WTC11 (cell line): ENCODE measurements around the gene CLCN1.

Experiments used
- CTCF ChIP-seq: fragments of 200-600 bp; IDR thresholded peaks from 2 replicates; pipeline ENCODE4 v1.8.0; 2022; ENCODE audit warnings: antibody characterized with exemption
- E2F4 ChIP-seq: sonication (generic); formaldehyde crosslinking; IDR thresholded peaks from 2 replicates; pipeline ENCODE4 v1.8.1; 2022; ENCODE audit warnings: low read depth, mild to moderate bottlenecking, moderate library complexity, missing genetic modification reagents, borderline replicate concordance
- E2F5 ChIP-seq: sonication (generic); formaldehyde crosslinking; IDR thresholded peaks from 2 replicates; pipeline ENCODE4 v1.8.1; 2022; ENCODE audit warnings: mild to moderate bottlenecking, moderate library complexity, missing genetic modification reagents
- ELF4 ChIP-seq: sonication (generic); formaldehyde crosslinking; IDR thresholded peaks from 2 replicates; pipeline ENCODE4 v1.8.1; 2022; ENCODE audit warnings: low read depth, mild to moderate bottlenecking, moderate library complexity, missing genetic modification reagents
- FOXJ3 ChIP-seq: sonication (generic); formaldehyde crosslinking; IDR thresholded peaks from 2 replicates; pipeline ENCODE4 v1.9.0; 2021; ENCODE audit warnings: missing genetic modification reagents, mild to moderate bottlenecking, borderline replicate concordance
- GTF2I ChIP-seq: fragments of 250-450 bp; sonication (Bioruptor Pico); conservative IDR thresholded peaks from 2 replicates; pipeline ENCODE4 v1.4.0; 2021; ENCODE audit warnings: mild to moderate bottlenecking
- JUN ChIP-seq: sonication (generic); formaldehyde crosslinking; IDR thresholded peaks from 2 replicates; pipeline ENCODE4 v1.8.0; 2023; ENCODE audit warnings: mild to moderate bottlenecking, missing genetic modification reagents
- KAT7 ChIP-seq: sonication (generic); formaldehyde crosslinking; IDR thresholded peaks from 2 replicates; pipeline ENCODE4 v1.8.1; 2023; ENCODE audit warnings: missing genetic modification reagents, mild to moderate bottlenecking, borderline replicate concordance
- MAX ChIP-seq: sonication (generic); formaldehyde crosslinking; IDR thresholded peaks from 2 replicates; pipeline ENCODE4 v1.8.0; 2022; ENCODE audit warnings: mild to moderate bottlenecking, missing genetic modification reagents
- MYBL2 ChIP-seq: sonication (generic); formaldehyde crosslinking; IDR thresholded peaks from 2 replicates; pipeline ENCODE4 v1.8.1; 2023; ENCODE audit warnings: mild to moderate bottlenecking, moderate library complexity, missing genetic modification reagents
- NFE2L1 ChIP-seq: sonication (generic); formaldehyde crosslinking; IDR thresholded peaks from 2 replicates; pipeline ENCODE4 v1.8.1; 2023; ENCODE audit warnings: missing genetic modification reagents
- PREB ChIP-seq: sonication (generic); formaldehyde crosslinking; IDR thresholded peaks from 2 replicates; pipeline ENCODE4 v1.8.1; 2022; ENCODE audit warnings: mild to moderate bottlenecking, missing genetic modification reagents, moderate library complexity, borderline replicate concordance
- ZNF121 ChIP-seq: sonication (generic); formaldehyde crosslinking; IDR thresholded peaks from 2 replicates; pipeline ENCODE4 v1.8.0; 2023; ENCODE audit warnings: missing genetic modification reagents
- ZNF138 ChIP-seq: sonication (generic); formaldehyde crosslinking; conservative IDR thresholded peaks from 2 replicates; pipeline ENCODE4 v1.8.1; 2022; ENCODE audit warnings: mild to moderate bottlenecking, moderate library complexity, missing genetic modification reagents

GRCh38 chr7:143287935-143288826 is 27.7 kb upstream of the CLCN1 start, which contains the start of gene CASP2:
- no peak for TF ChIP-seq CTCF
- no peak for TF ChIP-seq FOXJ3 (CRISPR knock-in tag)
- TF ChIP-seq KAT7 (CRISPR knock-in tag): no peak
- peak; percentile 89; the same call in 1 of the 2 replicates for TF ChIP-seq E2F4 (CRISPR knock-in tag)
- no peak for TF ChIP-seq PREB (CRISPR knock-in tag)
- TF ChIP-seq ZNF121 (CRISPR knock-in tag): no peak
- TF ChIP-seq MYBL2: peak; percentile 89
- peak; percentile 72; the same call in 1 of the 2 replicates for TF ChIP-seq NFE2L1 (CRISPR knock-in tag)
- peak; percentile 99 for TF ChIP-seq MAX (CRISPR knock-in tag)
- peak; percentile 64; the same call in 1 of the 2 replicates for TF ChIP-seq JUN
- no peak for TF ChIP-seq GTF2I (CRISPR knock-in tag)
- 0 out of 2 replicates have a peak, but pooled peaks have one; percentile 36 for TF ChIP-seq ELF4
- no peak for TF ChIP-seq ZNF138 (CRISPR knock-in tag)
- peak; percentile 89; the same call in 1 of the 2 replicates for TF ChIP-seq E2F5 (CRISPR knock-in tag)
